Measurements from ENCODE around the gene CHCHD6.

DNA sequence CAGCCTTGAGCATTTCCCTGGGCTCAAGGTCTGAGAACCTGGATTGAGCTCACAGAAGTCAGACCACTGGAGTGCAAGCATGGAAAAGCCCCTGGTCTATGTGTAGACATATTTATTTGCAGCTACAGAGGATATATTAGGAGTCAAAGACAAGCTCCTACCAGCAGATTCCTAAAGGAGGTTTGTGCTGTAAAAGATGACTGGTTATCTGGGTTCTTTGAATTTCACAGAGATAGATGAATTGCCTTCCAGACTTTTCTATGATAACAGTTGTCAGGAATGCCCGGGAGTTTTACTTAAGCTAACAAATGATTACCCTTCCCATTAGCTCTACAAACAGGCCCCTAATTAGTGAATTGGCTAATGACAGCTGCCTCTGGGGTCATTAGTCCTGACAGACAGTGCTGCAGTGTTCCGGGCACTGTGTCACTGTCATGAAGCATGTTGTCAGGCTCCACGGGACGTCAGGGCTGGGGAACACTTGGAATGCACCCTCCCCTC, 230.0 kb downstream of the CHCHD6 start:
- TF ChIP-seq POLR2A (IDR thresholded peaks at IDR 0.05; ENCODE audit: low read length), result no peak
- no peak for TF ChIP-seq GATA1 (IDR thresholded peaks at IDR 0.05; ENCODE audit: low read depth, low read length)

All from erythroblast (primary cell).